Fibroblast of mammary gland (primary cell): ENCODE data around the gene HEPACAM.

ENCODE experiments used
- DNase-seq: peaks from one replicate; pipeline ENCODE4 v3.0.0-alpha.2; 2010; ENCODE audit warnings: low read depth
- H3K4me3 ChIP-seq: 2 replicates; pipeline ENCODE4 v1.5.1; 2011; ENCODE audit warnings: low read depth, mild to moderate bottlenecking, low read length, moderate library complexity; ENCODE audit not compliant: control insufficient read depth
- CTCF ChIP-seq: conservative IDR thresholded peaks from 2 replicates; pipeline ENCODE4 v1.5.1; 2011; ENCODE audit warnings: low read depth, low read length, inconsistent platforms; ENCODE audit not compliant: control insufficient read depth, insufficient read depth

Gene HEPACAM

GRCh38 chr11:124915541-124916369 is 20.1 kb downstream of the HEPACAM start:
- DNase-seq, result peak; percentile 79
- TF ChIP-seq CTCF, result no peak
- no peak overlapping the region for H3K4me3 ChIP-seq

DNA sequence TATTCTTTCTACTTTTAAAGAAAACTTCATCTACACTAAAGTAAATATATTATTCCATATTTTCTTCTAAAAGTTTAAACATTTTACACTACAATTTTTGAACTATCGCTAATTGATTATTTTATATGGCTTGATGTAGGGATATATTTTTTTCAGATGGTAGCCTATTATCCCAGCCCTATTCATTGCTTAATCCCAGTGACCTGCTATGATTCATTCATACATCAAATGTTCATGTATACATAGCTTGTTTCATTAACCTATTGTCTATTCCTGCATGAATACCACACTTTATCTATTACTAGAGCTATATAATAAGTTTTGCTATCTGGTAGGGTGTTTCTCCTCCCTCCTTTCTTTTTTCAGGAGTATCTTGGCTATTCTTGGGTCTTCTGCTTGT is 33.2 kb downstream of the HEPACAM start:
- no peak overlapping the region for H3K4me3 ChIP-seq
- no peak for TF ChIP-seq CTCF
- peak; percentile 52 for DNase-seq

GRCh38 chr11:124900464-124900863 is 35.4 kb downstream of the HEPACAM start:
- TF ChIP-seq CTCF, result no peak
- DNase-seq, result peak; percentile 93
- H3K4me3 ChIP-seq, result peak overlapping the region; percentile 33

DNA sequence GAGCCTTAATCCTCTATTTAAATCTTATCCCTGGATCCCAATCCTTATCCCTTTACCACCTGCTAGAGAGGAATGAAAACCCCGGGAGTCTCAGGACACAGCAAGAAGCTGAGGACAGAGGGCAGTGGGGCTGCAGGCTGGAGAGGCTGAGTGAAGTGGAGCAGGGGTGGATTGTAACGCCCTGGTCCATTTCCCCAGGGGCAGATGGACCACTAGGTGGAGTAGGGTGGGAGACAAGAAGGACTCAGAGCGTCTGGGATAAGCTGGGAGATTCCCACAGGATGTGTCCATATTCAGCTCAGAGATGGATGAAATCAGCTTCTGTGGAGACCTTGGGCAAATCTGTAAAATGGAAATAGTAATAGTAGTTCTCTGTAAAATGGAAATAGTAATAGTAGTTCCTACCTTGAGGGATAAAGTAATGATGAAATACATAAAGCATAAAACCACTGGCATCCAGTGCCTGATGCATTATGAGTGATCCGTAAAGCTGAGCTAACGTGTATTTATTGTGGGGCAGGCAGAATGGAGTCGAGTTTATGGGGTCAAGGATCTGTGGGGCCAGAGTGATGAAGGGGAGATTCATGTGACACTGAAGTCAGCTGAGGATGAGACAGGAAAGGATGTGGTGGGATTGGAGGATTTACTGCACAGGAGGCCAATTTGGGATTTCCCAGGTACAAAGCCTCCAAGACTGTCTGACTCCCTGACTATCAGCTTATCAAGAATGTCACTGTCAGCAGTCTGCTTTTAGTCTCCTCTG is 36.3 kb downstream of the HEPACAM start:
- TF ChIP-seq CTCF, result no peak
- peak; percentile 20 for DNase-seq
- no peak overlapping the region for H3K4me3 ChIP-seq

DNA sequence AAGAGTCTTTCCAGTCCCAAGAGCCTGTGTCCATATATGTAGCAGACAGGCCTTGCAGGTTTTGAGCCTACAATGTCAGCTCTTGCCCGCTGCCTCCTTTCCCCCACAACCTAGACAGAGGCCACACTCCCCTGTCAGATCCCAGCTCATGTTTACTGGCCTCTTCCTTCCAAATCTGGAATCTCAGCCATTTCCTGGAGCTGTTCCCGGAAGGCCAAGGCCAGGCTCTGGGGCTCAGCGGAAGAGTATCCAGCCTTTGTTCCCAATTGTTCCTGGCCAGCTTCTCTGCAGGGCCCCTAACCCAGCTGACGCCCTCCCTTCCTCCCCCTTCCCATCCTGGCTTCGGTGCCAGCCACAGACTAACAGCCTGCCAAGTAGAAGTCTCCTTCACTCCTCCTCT is 37.1 kb downstream of the HEPACAM start:
- peak; percentile 78 for DNase-seq
- no peak overlapping the region for H3K4me3 ChIP-seq
- TF ChIP-seq CTCF, result no peak

- TF ChIP-seq CTCF, result peak; percentile 29
- no peak overlapping the region for H3K4me3 ChIP-seq
- peak; percentile 96 for DNase-seq
Measured at GRCh38 chr11:124898263-124898680, 37.6 kb downstream of the HEPACAM start.
